GM19372 (cell line): ENCODE measurements around the gene UBE3A.
"Not testable (repeated sequence)": the region's sequence is repeated elsewhere in the genome, so short reads cannot be mapped to it uniquely, and the experiment has no call there.

Experiments
- ATAC-seq: cut with Tn5 transposase; IDR thresholded peaks from one replicate; pipeline ENCODE4 v1.9.1; 2021; ENCODE audit warnings: mild to moderate bottlenecking, low read depth, moderate library complexity; ENCODE audit not compliant: unreplicated experiment

The UBE3A gene

DNA sequence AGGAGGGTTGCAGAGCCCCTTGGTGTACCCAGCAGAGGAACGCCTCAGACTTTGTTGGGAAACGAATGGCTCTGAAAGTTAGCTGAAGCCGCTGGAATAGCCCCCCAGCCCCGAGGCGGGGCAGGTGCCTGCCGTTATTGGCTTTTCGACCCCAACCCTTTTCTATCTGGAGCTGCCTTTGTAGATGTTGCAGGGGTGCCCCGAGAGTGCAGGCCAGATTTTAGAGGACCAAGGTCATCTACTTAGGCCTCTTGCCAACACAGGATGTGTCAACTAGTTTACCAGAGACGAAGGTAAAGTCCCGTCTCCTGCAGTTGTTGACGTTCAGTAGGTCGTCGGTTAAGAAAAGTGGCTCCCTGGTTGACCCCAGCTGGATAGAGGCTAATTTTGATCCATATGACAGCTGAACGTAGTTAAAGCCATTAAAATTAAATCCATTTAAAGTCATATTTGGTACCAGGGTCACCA lies 579 bp upstream of the UBE3A start:
- ATAC-seq, result no peak

DNA sequence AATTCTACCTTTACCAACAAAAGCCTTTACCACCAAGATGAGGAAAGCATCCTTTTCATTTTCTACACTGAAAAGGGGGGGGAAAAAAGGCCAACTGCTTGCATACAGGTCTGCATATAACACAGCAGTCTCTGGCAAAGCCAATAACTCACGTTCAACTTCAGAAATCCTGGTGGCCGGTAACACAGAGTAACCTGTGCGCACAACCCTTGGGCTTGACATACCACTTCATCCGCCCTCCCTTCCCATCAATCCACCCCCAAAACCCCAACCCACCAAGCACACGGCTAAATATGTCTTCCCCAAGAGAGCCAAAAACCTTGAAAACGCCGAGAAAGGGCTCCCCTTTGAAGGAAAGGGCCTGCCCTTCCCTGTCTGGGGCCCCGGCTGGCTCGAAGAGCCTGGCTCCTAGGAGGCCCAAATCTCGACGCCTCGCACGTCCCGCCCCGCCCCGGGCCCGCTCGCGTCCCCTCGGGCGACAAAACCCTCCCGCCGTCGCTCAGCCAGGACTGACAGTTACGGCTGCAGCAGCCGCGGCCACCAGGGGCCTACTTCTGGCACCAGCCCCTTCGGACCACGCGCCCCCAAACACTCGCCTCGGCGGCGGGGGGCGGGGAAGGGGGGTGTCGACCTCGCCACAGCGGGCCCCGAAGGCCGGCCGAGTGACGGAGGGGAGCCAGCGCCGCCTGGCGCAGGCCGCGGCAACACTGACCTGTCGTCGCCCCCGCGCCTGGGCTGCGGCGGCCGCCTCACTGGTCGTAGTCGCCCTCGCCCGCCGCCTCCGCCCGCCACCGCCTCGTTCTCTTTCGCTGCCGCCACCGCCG lies 835 bp downstream of the UBE3A start:
- ATAC-seq, result peak; percentile 46

DNA sequence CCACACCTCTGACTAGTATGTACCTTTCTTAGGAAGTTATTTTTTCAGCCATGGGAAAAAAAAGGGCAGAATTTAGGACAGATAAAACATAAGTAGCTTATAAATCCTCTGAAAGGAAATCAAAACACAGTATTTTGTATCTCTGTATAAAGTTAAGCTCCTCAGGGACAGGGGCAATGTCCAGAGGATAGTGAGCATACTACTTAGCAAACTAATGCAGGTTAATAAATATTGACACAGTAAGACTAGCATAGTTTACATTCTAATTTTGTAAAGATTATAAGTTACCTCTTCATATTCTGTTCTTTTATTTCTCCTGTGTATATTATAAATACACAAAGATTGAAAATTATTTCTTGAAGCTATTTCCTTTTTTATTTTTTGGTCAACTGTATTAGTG lies 2.1 kb downstream of the UBE3A start:
- no peak for ATAC-seq

DNA sequence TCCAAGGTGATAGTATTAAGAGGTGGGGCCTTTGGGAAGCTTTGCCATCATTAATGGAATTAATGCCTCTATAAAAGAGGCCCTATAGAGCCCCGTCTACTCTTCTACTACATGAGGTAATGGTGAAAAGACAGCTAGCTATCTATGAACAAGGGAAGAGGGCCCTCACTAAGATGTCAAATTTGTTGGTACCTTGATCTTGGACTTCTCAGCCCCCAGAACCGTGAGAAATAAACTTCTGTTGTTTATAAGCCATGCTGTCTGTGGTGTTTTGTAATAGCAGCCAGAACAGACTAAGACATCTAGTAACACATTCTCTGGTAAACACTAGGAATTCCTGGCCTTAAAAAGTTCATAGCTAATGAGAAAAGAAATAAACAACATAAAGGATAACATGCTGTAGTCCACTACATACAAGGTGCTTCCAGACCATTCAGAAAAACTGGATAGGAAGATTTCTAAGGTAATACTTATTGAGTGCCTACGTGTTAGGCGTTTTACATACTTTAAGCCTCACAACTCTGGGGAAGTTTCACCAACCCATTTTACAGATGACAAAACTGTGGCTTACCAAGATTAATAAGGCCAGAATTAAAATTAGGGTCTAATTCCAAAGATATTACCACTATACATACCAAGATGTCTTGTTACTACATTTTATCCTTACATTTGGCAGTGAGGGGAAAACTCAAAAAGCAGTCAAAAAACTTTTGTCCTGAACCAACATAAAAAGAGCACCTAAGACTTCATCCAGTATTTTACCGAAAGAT lies 3.2 kb downstream of the UBE3A start:
- ATAC-seq, result no peak

DNA sequence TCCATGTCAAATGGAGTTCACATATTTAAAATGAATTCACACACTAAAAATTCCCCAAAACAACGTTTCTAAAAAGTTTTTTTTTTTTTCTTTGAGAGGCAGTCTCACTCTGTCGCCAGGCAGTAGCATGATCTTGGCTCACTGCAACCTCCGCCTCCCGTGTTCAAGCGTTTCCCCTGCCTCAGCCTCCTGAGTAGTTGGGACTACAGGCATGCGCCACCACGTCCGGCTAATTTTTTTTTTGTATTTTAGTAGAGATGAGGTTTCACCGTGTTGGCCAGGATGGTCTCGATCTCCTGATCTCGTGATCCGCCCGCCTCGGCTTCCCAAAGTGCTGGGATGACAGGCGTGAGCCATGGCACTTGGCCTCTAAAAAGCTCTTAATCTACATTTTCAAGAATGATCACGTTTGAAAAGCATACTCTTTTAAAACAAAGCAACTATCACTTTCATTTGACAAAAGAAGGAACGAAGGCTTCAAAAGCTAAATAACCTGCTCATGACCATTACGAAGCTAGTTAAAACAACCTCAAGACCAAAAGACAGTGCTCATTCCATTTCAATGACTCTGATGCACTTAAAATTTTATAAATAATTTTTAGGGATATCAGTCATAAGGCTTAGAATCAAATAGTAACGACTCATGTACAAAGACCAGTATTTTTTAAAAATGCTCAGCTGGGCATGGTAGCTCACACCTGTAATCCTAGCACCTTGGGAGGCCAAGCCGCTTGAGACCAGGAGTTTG lies 5.5 kb downstream of the UBE3A start:
- no peak for ATAC-seq

DNA sequence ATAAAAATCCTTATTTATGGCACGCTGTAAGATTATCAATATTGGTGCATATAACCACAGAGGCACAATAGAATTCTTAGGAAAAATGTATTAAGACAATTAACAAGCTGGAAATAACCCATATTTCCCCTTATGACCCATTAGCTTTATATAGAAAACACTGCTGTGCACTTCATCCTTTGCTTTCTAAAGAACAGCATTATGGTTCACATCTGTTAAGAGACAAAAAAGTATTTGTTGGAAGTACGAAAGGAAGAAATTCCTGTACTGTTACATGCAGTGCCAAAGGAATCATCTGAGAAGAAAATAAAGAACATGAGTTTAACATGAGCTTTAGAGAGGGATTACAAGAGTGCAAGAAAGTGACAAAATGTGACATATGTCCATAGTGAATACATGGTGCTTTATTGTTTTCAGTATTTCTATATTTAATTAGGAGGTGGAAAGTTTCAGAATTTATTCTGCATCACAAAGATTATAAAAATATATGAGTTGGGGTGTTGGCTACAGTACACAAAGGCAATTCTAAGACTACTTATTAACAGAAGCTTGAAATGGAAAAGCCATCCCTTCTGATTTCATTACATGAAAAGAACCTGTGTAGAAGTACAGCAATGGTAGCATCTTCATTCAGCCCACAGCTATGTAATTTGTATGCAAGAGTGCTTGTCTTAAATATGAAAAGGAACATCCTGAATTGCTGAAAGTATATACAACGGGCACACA lies 6.8 kb downstream of the UBE3A start:
- ATAC-seq, result no peak

DNA sequence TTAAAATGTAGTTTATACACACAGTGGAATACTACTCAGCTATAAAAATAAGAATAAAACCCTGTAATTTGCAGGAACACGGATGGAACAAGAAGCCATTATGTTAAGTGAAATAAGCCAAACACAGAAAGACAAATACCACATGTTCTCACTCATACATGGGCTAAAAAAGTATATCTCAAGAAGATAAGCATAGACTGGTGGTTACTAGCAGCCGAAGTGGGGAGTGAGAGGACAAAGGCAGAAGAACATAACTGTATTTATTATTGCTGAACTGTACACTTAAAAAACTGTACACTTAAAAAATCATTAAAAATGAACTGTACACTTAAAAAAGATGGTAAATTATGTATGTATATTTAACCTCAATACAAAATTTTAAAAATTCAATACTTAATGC lies 11.0 kb downstream of the UBE3A start:
- no peak for ATAC-seq

DNA sequence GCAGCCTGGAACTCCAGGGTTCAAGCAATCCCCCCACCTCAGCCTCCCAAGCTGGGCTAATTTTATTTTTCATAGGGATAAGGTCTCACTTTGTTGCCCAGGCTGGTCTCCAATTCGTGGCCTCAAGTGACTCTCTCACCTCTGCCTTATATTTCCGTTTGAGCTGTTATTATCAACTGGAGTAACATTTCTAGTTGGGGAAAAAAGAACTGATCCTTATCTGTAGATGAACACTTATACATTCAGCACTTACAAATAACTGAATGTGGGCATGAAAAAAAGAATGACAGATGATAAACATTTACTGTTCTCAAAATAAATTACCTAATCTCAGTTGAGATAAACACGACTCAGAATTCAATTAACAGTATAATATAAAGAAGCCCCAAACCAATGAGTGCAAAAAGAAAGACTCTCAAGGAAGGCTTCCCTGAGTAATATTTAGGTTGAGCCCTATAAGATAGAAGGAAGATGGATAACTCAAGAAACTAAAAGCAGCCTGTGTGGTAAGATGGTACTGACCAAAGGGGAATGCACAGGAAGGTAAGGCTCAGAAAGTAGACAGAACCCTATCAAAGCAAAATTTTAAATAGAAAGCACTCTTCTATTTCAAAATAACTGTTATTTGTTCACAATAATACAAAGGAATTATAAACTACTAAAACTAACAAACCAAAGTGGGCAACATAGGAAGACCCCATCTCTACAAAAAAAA lies 11.8 kb downstream of the UBE3A start:
- no peak for ATAC-seq

DNA sequence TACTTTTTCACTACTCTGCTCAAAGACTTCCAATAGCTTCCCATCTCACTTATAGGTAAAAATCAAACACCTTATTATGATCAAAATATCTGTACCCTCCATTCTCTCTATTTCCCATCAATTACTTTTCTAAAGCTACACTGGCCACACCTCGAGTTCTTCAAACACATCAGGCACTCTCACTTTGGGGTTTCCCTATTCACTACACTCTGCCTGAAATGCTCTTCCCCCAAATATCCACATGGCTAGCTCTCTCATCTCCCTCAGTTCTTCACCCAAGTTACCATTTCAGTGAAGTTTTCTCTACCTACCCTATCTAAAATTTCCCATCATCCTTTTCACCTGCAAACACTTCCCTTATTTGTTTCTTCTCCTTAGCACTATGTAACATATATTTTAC lies 14.8 kb downstream of the UBE3A start:
- no peak for ATAC-seq

DNA sequence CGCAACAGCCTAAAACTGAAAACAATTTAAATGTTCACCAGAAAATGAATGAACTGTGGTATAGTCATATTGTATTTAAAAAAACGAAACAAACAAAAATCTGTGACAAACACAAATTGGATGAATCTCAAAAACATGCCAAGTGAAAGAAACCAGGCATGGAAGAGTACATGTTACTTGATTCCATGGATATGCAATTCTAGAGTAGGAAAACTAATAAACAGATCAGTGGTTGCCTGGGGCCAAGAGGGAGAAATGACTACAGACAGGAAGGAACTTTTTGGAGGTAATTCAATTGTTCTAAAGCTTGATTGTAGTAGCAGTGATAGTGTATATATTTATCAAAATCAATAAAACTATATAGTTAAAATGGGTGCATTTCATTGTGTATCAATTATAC lies 16.8 kb downstream of the UBE3A start:
- ATAC-seq, result no peak

DNA sequence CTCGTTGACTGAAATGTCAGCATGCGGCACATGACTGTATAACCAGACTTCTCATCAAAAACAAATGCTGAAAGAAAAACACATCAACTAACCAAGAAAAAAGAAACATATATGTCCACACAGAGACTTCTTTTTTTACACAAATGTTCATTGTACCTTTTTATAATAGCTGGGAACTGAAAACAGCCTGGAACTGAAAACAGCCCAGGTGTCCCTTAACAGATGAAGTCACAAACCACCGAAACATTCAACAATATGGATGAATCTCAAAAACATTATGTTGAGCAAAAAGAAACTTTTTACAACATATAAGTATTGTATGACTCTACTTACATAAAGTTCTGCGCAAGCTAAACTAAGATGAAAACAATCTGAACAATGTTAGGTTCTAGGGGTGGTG lies 20.6 kb downstream of the UBE3A start:
- ATAC-seq, result no peak

DNA sequence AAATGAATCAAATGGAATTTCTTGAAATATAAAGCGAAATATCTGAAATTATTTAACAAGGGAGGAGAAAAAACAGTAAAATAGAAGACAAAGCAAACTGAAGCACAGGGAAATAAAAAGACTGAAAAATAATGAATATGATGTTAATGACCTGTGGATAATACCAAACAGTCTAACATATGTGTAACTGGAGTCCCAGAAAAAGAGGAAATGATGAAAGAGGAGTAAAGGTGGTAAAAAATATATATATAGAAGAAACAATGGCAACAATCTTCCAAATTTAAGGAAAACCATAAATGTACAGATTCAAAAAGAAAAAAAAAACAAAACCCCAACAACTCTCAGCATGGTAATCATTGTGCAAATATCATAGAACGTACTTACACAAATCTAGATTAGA lies 21.2 kb downstream of the UBE3A start:
- no peak for ATAC-seq

DNA sequence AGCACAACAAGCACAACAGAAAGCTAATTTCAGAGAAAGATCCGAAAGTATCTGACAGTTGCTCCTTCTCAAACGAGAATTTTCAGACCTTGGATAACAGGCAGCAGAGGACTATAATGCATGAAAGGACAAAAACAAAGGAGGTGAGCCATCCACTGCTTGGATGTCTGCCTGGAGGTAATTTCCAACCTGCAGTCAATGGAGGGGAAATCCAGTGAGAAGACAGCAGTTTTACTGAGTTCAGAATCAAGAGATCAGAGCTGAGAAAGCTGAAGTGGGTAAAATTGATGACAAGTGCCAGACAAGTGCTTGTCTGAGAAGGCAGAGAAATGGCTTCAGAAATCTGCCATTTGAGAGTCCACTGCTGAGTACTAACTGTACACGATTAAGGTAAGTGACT lies 22.1 kb downstream of the UBE3A start:
- ATAC-seq, result peak; percentile 48

DNA sequence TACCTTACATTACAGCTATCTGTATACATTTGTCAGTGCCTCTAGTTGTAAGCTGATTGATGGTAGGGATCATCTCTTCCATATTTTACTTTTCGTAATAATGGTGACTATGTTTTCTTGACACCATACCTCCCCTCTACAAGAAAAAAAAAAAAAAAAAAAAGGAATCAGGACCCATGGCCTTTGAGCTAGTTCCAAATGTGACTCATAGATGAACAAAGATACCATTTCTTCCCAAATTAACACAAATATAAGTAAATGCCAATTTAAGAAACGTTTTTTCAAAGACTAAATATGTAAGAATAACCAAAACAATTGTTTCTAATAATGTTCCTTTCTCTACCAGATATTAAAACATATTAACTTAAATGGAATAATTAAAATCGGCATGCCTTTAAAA lies 23.1 kb downstream of the UBE3A start:
- ATAC-seq, result no peak

DNA sequence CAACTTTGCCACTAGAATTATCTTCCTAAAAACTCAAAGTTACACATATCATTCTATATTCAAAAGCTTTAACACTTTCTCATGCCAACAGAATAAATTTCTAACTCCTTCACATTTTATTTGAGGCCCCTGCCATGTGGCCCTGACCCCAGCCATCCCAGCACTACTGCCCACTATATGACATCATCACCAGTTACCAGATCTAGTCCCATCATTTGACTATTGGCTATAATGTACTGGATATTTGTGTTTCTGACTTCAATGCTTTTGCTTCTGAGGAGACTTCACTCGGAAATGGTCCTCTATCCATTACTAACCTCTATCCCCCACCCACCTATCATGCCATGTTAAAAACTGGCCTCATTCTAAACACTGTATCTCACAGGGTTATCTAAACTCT lies 23.6 kb downstream of the UBE3A start:
- ATAC-seq, result no peak

DNA sequence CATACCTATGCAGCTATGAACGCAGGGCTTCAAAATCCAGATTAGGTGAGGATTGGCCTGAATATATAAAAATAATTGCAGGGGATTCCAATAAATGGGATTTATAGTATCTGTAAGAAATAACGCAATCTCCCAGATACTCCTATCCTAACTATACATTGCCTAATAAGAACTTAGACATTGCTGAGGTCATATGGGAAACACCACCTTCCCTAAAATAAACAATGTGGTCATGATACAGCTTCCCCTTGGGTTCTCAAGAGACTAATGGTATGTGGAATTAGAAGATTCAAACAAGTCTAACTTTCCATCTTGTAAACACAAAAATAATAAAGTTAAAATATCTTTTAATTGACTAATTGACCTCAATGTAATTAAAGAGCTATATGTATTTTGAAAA lies 28.2 kb downstream of the UBE3A start:
- no peak for ATAC-seq

DNA sequence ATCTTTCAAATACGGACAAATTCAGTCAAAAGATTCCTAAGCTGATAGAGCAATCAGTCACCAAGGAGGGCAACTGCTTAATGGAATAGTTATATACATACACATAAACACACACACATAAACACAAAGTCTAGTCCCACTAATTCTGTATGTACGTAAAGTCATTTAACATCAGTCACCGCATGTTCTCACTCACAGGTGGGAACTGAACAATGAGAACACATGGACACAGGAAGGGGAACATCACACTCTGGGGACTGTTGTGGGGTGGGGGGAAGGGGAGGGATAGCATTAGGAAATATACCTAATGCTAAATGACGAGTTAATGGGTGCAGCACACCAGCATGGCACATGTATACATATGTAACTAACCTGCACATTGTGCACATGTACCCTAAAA lies 29.1 kb downstream of the UBE3A start:
- not testable (repeated sequence) for ATAC-seq

DNA sequence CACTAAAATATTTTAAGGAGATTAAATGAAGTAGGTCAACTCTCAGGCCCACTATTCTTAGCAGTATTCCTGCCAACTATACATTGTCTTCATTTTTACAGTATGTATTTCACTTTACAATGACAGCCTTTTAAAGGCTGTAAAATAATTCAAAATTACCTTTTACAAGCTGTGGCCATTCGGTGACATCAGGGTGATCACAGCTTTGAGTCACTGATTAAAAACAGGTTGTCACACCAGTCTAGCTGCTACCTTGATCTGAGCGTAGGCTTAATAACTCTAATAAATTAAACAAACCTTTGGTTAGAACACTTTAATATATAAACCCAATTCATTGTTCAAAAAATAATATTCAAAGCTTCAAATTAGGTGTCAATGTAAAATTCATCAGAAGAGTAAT lies 29.9 kb downstream of the UBE3A start:
- no peak for ATAC-seq

DNA sequence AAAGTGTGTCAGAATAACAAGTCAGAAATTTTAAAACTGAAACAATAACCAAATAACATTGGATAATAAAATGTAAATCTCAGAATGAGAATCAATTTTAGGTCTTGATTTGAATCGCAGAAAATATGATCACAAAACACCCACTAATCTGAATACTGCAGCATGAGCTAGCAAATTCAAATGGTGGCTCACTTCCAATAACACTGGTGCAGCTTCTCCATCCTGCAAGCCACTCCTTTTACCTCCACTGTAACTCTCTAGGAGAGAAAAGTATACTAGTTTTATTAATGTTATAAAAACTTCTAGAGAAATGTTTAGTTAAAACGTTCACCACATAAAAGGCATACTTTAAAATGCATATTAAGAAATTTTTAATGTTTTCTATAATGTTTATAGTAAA lies 30.4 kb downstream of the UBE3A start:
- ATAC-seq, result no peak

DNA sequence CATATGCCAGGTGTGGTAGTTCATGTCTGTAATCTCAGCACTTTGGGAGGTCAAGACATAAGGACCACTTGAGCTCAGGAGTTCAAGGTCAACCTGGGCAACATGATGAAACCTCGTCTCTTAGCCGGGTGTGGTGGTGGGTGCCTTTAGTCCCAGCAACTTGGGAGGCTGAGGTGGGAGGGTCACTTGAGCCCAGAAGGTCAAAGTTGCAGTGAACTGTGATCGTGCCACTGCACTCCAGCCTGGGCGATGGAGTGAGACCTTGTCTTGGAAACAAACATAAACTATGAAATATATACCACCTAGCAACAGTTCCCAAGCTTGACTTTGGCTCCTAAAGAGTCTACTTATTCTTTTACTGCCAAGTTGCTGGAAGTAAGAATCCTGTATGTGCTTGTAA lies 30.9 kb downstream of the UBE3A start:
- ATAC-seq, result no peak
